HG03103 (cell line): ENCODE data around the gene SH3BP5.

Experiments used
- ATAC-seq: cut with Tn5 transposase; IDR thresholded peaks from one replicate; pipeline ENCODE4 v1.9.1; 2021; ENCODE audit warnings: low read depth; ENCODE audit not compliant: unreplicated experiment

SH3BP5 gene

GRCh38 chr3:15262021-15262420 lies 70.4 kb downstream of the SH3BP5 start:
- ATAC-seq: no peak

GRCh38 chr3:15261274-15261673 lies 71.1 kb downstream of the SH3BP5 start:
- no peak for ATAC-seq

- ATAC-seq: no peak
Observed at GRCh38 chr3:15260531-15260930, 71.9 kb downstream of the SH3BP5 start.

- ATAC-seq: no peak
Observed at GRCh38 chr3:15258720-15259119, 73.7 kb downstream of the SH3BP5 start.

- ATAC-seq: no peak
Observed at GRCh38 chr3:15256861-15257341, 75.5 kb downstream of the SH3BP5 start.

- ATAC-seq: no peak
Observed at GRCh38 chr3:15255215-15255614, 77.2 kb downstream of the SH3BP5 start.

GRCh38 chr3:15253023-15253697 lies 79.2 kb downstream of the SH3BP5 start:
- ATAC-seq: no peak

- no peak for ATAC-seq
Observed at GRCh38 chr3:15246186-15246585, 86.2 kb downstream of the SH3BP5 start.

- ATAC-seq: no peak
Observed at GRCh38 chr3:15243822-15244482, 88.4 kb downstream of the SH3BP5 start.

GRCh38 chr3:15241341-15241740 lies 91.0 kb downstream of the SH3BP5 start:
- ATAC-seq: no peak

- ATAC-seq: no peak
Observed at GRCh38 chr3:15229262-15229661, 103.1 kb downstream of the SH3BP5 start.

- ATAC-seq: no peak
Observed at GRCh38 chr3:15228147-15228546, 104.2 kb downstream of the SH3BP5 start.

GRCh38 chr3:15223685-15224572 lies 108.5 kb downstream of the SH3BP5 start:
- ATAC-seq: no peak

- no peak for ATAC-seq
Observed at GRCh38 chr3:15221574-15222217, 110.7 kb downstream of the SH3BP5 start.

GRCh38 chr3:15220661-15221060 lies 111.7 kb downstream of the SH3BP5 start:
- ATAC-seq: no peak

GRCh38 chr3:15220056-15220455 lies 112.3 kb downstream of the SH3BP5 start:
- no peak for ATAC-seq

GRCh38 chr3:15218689-15219088 lies 113.7 kb downstream of the SH3BP5 start:
- ATAC-seq: no peak

GRCh38 chr3:15217841-15218267 lies 114.5 kb downstream of the SH3BP5 start:
- ATAC-seq: no peak

- ATAC-seq: no peak
Observed at GRCh38 chr3:15217011-15217671, 115.2 kb downstream of the SH3BP5 start.

- ATAC-seq: no peak
Observed at GRCh38 chr3:15216501-15216900, 115.9 kb downstream of the SH3BP5 start.
